ENCODE measurements around the gene UBAP1.

DNA sequence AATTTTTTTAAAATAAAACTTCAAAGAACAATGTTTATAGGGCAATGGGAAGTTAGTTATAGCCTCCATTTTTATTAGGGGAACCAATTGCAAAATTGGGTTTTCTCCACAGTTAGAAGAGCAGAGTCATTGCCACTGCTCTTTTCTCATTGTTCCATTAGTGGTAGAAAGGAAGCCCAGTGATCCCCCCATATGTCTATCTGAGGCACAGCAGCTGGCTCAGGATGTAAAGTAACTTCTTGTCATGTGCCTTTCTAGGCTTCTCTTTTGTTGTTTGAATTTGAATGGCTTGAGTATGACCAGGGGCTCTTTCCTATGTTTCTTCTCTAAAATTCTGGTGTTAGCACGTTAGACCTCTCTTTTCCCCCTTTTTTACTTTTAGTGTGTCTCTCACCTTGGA lies 61.2 kb downstream of the UBAP1 start:
- TF ChIP-seq KLF9 (tag by site-specific recombination; IDR thresholded peaks at IDR 0.05; ENCODE audit: low read depth) (no peak), MZF1 (tag by site-specific recombination; IDR thresholded peaks at IDR 0.05; ENCODE audit: borderline replicate concordance) (no peak), ZNF148 (tag by site-specific recombination; IDR thresholded peaks at IDR 0.05; ENCODE audit: borderline replicate concordance) (no peak), ZNF24 (tag by site-specific recombination; IDR thresholded peaks at IDR 0.05) (no peak), ZNF174 (tag by site-specific recombination; IDR thresholded peaks at IDR 0.05) (no peak), YY2 (tag by site-specific recombination; IDR thresholded peaks at IDR 0.05) (no peak), ZNF513 (tag by site-specific recombination; IDR thresholded peaks at IDR 0.05) (no peak), BCL11A (tag by site-specific recombination; IDR thresholded peaks at IDR 0.05; ENCODE audit: low read depth) (no peak), ZNF114 (tag by site-specific recombination; IDR thresholded peaks at IDR 0.05) (no peak), TCF7L2 (IDR thresholded peaks at IDR 0.05; ENCODE audit: borderline replicate concordance, low read depth, low read length) (no peak)
- TF ChIP-seq, protein P1, sequence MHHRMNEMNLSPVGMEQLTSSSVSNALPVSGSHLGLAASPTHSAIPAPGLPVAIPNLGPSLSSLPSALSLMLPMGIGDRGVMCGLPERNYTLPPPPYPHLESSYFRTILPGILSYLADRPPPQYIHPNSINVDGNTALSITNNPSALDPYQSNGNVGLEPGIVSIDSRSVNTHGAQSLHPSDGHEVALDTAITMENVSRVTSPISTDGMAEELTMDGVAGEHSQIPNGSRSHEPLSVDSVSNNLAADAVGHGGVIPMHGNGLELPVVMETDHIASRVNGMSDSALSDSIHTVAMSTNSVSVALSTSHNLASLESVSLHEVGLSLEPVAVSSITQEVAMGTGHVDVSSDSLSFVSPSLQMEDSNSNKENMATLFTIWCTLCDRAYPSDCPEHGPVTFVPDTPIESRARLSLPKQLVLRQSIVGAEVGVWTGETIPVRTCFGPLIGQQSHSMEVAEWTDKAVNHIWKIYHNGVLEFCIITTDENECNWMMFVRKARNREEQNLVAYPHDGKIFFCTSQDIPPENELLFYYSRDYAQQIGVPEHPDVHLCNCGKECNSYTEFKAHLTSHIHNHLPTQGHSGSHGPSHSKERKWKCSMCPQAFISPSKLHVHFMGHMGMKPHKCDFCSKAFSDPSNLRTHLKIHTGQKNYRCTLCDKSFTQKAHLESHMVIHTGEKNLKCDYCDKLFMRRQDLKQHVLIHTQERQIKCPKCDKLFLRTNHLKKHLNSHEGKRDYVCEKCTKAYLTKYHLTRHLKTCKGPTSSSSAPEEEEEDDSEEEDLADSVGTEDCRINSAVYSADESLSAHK (tag by site-specific recombination; IDR thresholded peaks at IDR 0.05) = no peak
- TF ChIP-seq, protein P2, sequence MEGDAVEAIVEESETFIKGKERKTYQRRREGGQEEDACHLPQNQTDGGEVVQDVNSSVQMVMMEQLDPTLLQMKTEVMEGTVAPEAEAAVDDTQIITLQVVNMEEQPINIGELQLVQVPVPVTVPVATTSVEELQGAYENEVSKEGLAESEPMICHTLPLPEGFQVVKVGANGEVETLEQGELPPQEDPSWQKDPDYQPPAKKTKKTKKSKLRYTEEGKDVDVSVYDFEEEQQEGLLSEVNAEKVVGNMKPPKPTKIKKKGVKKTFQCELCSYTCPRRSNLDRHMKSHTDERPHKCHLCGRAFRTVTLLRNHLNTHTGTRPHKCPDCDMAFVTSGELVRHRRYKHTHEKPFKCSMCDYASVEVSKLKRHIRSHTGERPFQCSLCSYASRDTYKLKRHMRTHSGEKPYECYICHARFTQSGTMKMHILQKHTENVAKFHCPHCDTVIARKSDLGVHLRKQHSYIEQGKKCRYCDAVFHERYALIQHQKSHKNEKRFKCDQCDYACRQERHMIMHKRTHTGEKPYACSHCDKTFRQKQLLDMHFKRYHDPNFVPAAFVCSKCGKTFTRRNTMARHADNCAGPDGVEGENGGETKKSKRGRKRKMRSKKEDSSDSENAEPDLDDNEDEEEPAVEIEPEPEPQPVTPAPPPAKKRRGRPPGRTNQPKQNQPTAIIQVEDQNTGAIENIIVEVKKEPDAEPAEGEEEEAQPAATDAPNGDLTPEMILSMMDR (tag by site-specific recombination; IDR thresholded peaks at IDR 0.05) = no peak
- TF ChIP-seq, protein P3, sequence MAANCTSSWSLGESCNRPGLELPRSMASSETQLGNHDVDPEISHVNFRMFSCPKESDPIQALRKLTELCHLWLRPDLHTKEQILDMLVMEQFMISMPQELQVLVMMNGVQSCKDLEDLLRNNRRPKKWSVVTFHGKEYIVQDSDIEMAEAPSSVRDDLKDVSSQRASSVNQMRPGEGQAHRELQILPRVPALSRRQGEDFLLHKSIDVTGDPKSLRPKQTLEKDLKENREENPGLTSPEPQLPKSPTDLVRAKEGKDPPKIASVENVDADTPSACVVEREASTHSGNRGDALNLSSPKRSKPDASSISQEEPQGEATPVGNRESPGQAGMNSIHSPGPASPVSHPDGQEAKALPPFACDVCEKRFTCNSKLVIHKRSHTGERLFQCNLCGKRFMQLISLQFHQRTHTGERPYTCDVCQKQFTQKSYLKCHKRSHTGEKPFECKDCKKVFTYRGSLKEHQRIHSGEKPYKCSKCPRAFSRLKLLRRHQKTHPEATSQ (tag by site-specific recombination; IDR thresholded peaks at IDR 0.05) = no peak

Measured in HEK293 (cell line).